Spleen (tissue), 7 donors: ENCODE data around the gene PAK4.

ENCODE experiments used
- POLR2A ChIP-seq, 3 donors: fragments of 450-650 bp; IDR thresholded peaks; one replicate each; pipeline ENCODE4 v1.5.1; 2017; ENCODE audit warnings: antibody characterized with exemption in 3 of 3, mild to moderate bottlenecking in 1 of 3
- POLR2AphosphoS5 ChIP-seq, 3 donors: sonication (generic); formaldehyde crosslinking; IDR thresholded peaks; one replicate each; pipeline ENCODE4 v1.5.1; 2017; ENCODE audit warnings: antibody characterized with exemption in 3 of 3
- TF ChIP-seq, protein P1 (sequence below), 11 experiments: fragments of 200-600 bp in 7 of 11; fragments of 450-650 bp in 4 of 11; sonication (generic) in 4 of 11; IDR thresholded peaks in 8 of 11; conservative IDR thresholded peaks in 3 of 11; 1 replicate in 7 of 11; 2 replicates in 4 of 11; pipeline versions ENCODE4 v1.4.0 to v1.8.0; 2016 to 2021; ENCODE audit warnings: antibody characterized with exemption in 11 of 11, inconsistent platforms in 4 of 11, mild to moderate bottlenecking in 1 of 11
- donor health status: DM: no; HTN: no; CAD: no; lungs with moderate emphysema.
- donor health status: DM: no; HTN: no; CAD: no.
- donor health status: DM: no; HTN: no; CAD: no.

DNA sequence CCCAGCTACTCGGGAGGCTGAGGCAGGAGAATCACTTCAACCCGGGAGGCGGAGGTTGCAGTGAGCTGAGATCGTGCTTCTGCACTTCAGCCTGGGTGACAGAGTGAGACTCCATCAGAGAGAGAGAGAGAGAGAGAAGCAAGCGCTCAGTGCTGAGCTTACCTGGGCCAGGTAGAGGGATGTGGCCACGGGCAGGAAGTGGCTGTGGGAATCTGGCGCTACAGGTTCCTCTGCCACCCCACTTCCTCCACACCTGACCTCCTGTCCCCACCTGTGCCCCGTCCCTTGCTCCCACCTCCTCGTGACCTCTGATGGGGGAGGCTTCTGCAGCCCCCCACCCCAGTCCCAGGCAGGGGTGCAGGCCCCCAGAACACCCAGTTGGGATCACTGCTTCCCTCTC lies 70.2 kb downstream of the PAK4 start:
- TF ChIP-seq, protein P1, sequence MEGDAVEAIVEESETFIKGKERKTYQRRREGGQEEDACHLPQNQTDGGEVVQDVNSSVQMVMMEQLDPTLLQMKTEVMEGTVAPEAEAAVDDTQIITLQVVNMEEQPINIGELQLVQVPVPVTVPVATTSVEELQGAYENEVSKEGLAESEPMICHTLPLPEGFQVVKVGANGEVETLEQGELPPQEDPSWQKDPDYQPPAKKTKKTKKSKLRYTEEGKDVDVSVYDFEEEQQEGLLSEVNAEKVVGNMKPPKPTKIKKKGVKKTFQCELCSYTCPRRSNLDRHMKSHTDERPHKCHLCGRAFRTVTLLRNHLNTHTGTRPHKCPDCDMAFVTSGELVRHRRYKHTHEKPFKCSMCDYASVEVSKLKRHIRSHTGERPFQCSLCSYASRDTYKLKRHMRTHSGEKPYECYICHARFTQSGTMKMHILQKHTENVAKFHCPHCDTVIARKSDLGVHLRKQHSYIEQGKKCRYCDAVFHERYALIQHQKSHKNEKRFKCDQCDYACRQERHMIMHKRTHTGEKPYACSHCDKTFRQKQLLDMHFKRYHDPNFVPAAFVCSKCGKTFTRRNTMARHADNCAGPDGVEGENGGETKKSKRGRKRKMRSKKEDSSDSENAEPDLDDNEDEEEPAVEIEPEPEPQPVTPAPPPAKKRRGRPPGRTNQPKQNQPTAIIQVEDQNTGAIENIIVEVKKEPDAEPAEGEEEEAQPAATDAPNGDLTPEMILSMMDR (IDR thresholded peaks at IDR 0.05 in 8 of 11, conservative IDR thresholded peaks at IDR 0.05 in 3 of 11) = no peak
- TF ChIP-seq POLR2A (IDR thresholded peaks at IDR 0.05) (no peak), POLR2AphosphoS5 (IDR thresholded peaks at IDR 0.05) (no peak)
